22Rv1 (cell line): ENCODE measurements around the gene SUGP2.

Experiments
- CTCF ChIP-seq: fragments of 450-650 bp; IDR thresholded peaks from 2 replicates; pipeline ENCODE4 v1.5.1; 2017; ENCODE audit warnings: mild to moderate bottlenecking
- ZFX ChIP-seq: fragments of 450-650 bp; IDR thresholded peaks from 2 replicates; pipeline ENCODE4 v1.6.1; 2017; ENCODE audit warnings: antibody characterized with exemption, borderline replicate concordance

GRCh38 chr19:18954094-18954493, 79.2 kb downstream of the SUGP2 start:
- no peak for TF ChIP-seq CTCF
- no peak for TF ChIP-seq ZFX
